HS-5 (cell line): ENCODE measurements around the gene C17orf107.

ENCODE experiments used
- DNase-seq: peaks from one replicate; pipeline ENCODE4 v3.0.0-alpha.2; 2012; ENCODE audit warnings: low read depth

The C17orf107 gene

DNA sequence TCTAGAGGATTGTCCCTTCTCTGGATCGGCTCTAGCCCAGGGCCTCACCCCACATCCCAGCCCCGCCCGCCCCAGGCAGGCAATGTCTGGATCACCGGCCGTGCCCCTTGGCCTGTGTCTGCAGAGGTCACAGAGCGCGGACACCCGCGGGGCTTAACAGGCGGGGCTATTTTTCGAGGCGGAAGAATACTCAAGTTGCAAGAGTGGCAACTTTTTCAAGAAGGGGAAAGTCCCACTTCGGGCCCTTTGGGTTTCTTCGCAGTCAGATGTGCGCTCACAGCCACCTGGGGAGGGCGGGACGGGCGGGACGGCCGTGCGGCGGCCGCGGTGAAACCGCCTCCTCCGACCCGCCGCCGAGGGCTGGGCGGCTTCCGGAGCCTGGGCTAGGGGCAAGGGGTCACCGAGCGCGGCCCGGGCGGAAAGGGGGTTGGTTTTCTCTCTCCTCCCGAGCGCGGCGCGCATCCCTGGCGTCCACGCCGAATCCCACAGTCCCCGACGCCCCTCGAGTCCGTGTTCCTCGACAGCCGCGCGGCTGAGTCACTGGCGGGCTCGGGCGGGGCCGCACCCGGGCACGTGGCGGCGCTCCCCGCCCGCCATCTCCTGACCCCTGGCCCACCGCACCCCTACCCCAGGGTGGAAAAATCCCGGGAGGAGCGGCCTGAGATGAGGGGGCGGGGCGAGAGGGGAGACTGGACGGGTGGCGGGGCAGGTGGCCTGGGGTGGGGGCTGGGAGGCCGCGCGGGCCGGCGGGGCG lies 50.2 kb downstream of the C17orf107 start:
- DNase-seq, result no peak

DNA sequence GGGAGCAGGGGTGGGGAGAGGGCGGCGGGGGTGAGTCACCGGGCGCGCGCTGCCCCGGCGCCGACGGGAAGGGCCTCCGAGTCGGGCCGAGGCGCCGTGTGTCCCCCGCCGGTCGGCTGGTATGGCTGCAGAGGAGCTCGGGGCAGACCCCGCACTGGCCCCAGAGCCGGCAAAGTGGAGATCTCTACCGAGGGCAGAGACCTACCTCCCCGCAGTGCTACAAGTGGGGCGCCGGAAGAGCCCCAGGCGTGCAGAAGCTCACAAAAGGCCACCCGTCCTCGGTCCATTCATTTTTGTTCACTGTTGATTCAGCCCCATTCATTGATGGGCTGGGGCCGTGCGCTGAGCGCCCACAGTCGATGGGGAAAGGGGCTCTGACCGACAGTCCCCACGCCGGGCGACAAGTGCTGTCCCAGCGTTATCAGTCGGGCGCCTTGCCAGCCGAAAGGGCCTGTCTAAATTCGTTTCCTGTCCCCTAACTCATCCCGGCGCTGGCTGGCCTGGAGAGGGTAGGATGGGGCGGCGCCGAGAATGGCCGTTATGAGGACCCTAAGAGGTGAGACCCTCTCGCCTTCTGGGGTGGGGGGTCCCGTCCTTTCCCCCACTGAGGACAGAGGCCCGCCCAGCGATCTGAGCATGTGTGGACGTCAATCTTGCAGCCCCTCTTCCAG lies 50.9 kb downstream of the C17orf107 start:
- no peak for DNase-seq

DNA sequence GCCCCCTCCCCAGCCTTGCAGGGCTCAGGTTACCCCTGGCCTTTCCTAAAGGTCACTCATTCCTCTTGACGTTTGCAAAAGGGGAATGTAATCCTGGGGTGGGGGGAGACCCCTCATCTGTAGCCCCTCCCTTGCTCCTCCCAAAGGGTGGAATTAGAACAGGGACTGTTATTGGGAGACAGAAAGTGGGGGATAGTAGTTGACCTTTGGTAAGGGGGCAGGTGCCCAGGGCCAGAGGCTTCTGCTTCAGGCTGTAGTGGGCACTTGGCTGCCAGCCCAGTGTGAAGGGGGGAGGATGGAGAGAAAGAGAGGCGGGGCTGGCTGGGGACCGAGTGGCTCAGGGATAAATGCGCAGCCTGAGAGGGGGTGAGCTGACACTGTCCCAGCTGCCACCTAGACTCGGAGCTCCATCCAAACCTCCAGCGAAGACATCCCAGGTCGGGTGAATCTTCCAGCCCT lies 51.4 kb downstream of the C17orf107 start, which contains the start of gene ENO3:
TSS of gene ENO3 (plus strand) at position 374 of the 459 bp plus-strand sequence. CDS start 711 bp downstream, outside the sequence.
- DNase-seq, result no peak

DNA sequence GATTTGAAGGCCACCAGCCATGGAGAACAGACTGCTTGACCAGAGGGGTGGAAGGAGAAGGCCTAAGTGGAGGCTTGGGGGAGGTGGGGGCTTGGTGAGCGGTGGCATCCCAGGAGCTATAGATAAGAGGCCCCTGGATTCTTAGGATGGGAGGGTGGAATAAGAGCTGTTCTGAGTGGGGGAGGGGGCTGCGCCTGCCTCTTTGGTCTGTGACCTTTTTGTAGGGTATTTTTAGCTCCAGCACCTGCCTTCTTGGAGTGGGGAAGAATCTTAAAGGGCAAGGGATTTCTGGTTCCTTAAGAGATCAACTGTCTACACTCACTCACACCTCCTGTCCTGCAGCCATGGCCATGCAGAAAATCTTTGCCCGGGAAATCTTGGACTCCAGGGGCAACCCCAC lies 52.1 kb downstream of the C17orf107 start:
- DNase-seq, result no peak
